Keratinocyte (primary cell): ENCODE data around the gene CCNH. TPM values are rescaled to one million over a fixed set of nuclear protein-coding genes. Genes with fewer than 3 reads are reported as not detected.

Experiments used
- DNase-seq: peaks from one replicate; pipeline ENCODE4 v3.0.0-alpha.2; 2011; ENCODE audit warnings: low read depth, missing footprints, low spot score
- FAIRE-seq: peaks from 2 replicates; lab custom pipeline; 2011; peaks lifted over from hg19 to GRCh38; lab: Jason Lieb, UNC
- H2AFZ ChIP-seq: 2 replicates; pipeline ENCODE4 v1.6.0; 2012; ENCODE audit warnings: low read length, control low read depth, inconsistent platforms; ENCODE audit not compliant: control insufficient read depth
- H3K27ac ChIP-seq: 2 replicates; pipeline ENCODE4 v1.5.1; 2011; ENCODE audit warnings: low read length; ENCODE audit not compliant: control insufficient read depth, insufficient read depth
- H3K27me3 ChIP-seq: 3 replicates; pipeline ENCODE4 v1.6.0; 2011; ENCODE audit warnings: low read length; ENCODE audit not compliant: control insufficient read depth, insufficient read depth; ENCODE audit errors: extremely low read depth
- H3K36me3 ChIP-seq, 2 experiments: 2 replicates in 1 of 2; 3 replicates in 1 of 2; pipeline ENCODE4 v1.5.1; 2011; ENCODE audit warnings: low read length in 2 of 2, mild to moderate bottlenecking in 1 of 2; ENCODE audit not compliant: control insufficient read depth in 2 of 2, insufficient read depth in 2 of 2; ENCODE audit errors: extremely low read depth in 1 of 2
- H3K4me1 ChIP-seq: 3 replicates; pipeline ENCODE4 v1.5.1; 2011; ENCODE audit warnings: low read length; ENCODE audit not compliant: control insufficient read depth, insufficient read depth; ENCODE audit errors: extremely low read depth
- H3K4me2 ChIP-seq: 3 replicates; pipeline ENCODE4 v1.6.0; 2011; ENCODE audit warnings: low read depth, low read length; ENCODE audit not compliant: control insufficient read depth, insufficient read depth; ENCODE audit errors: extremely low read depth
- H3K4me3 ChIP-seq, 3 experiments: fragments of 200-600 bp in 1 of 3; sonication (generic) in 1 of 3; 2 replicates in 2 of 3; 3 replicates in 1 of 3; pipeline ENCODE4 v1.5.1; 2011 to 2016; ENCODE audit warnings: low read length in 3 of 3, mild to moderate bottlenecking in 3 of 3, control low read depth in 2 of 3, inconsistent platforms in 1 of 3, low read depth in 1 of 3, mixed read lengths in 1 of 3, mixed run types in 1 of 3, moderate library complexity in 1 of 3; ENCODE audit not compliant: control insufficient read depth in 2 of 3, insufficient read depth in 2 of 3; ENCODE audit errors: extremely low read depth in 1 of 3
- H3K79me2 ChIP-seq: 2 replicates; pipeline ENCODE4 v1.6.0; 2012; ENCODE audit warnings: low read length; ENCODE audit not compliant: control insufficient read depth, insufficient read depth
- H3K9ac ChIP-seq: 3 replicates; pipeline ENCODE4 v1.6.0; 2011; ENCODE audit warnings: low read length; ENCODE audit not compliant: control insufficient read depth, insufficient read depth; ENCODE audit errors: extremely low read depth
- H3K9me1 ChIP-seq: 3 replicates; pipeline ENCODE4 v1.6.0; 2011; ENCODE audit warnings: low read length; ENCODE audit not compliant: control insufficient read depth, insufficient read depth; ENCODE audit errors: extremely low read depth
- H3K9me3 ChIP-seq: 2 replicates; pipeline ENCODE4 v1.5.1; 2012; ENCODE audit warnings: low read depth, low read length; ENCODE audit not compliant: control insufficient read depth
- H4K20me1 ChIP-seq: 3 replicates; pipeline ENCODE4 v1.6.0; 2011; ENCODE audit warnings: low read length; ENCODE audit not compliant: control insufficient read depth, insufficient read depth; ENCODE audit errors: extremely low read depth
- CTCF ChIP-seq, 3 experiments: IDR thresholded peaks in 1 of 3; conservative IDR thresholded peaks in 1 of 3; optimal IDR thresholded peaks in 1 of 3; 2 replicates in 2 of 3; 3 replicates in 1 of 3; pipeline versions ENCODE3 to v1.5.1; 2011; ENCODE audit warnings: low read length in 3 of 3, mild to moderate bottlenecking in 3 of 3, moderate library complexity in 2 of 3, control low read depth in 1 of 3, inconsistent platforms in 1 of 3; ENCODE audit not compliant: insufficient read depth in 2 of 3; ENCODE audit errors: extremely low read depth in 1 of 3
- EZH2 ChIP-seq: IDR thresholded peaks from one replicate; pipeline ENCODE4 v1.6.1; 2012; ENCODE audit warnings: inconsistent platforms, mild to moderate bottlenecking, low read length, moderate library complexity
- dilution Hi-C: fragments of 300-500 bp; cut with MboI; formaldehyde crosslinking; loops from one replicate; pipeline ENCODE4 v1.7.0; 2020; ENCODE audit warnings: low sequenced_read_pairs; ENCODE audit not compliant: extremely low pct_ligation_motif_present
- polyA plus RNA-seq, 5 experiments: library from polyadenylated mRNA; depleted of rRNA in 3 of 5; stranded (reverse) in 3 of 5; stranded (forward) in 1 of 5; unstranded in 1 of 5; fragments of >200 nt; gene quantifications; 1 replicate in 1 of 5; 2 replicates in 3 of 5; 3 replicates in 1 of 5; pipeline versions ENCODE4 v1.2.1 to v1.2.3, GENCODE V29; 2011 to 2012; ENCODE audit warnings: missing spikeins in 2 of 5, low read depth in 1 of 5, low replicate concordance in 1 of 5

Gene CCNH
- polyA plus RNA-seq, 1 donor (not counting 4 experiments of a cell fraction or from before 2014, with no cell fraction given): 56.5 TPM

- H3K9me1 ChIP-seq: no peaks in the 10 kb centered on the region
- no peaks in the 10 kb centered on the region for H3K4me1 ChIP-seq
- H3K4me2 ChIP-seq: no peak overlapping the region
- DNase-seq: no peak
- no peak for TF ChIP-seq CTCF (optimal IDR thresholded peaks at IDR 0.05 in 1 of 3, IDR thresholded peaks at IDR 0.05 in 1 of 3, conservative IDR thresholded peaks at IDR 0.05 in 1 of 3; ENCODE audit: extremely low read depth in 1 of 3, insufficient read depth in 2 of 3, low read length in 3 of 3)
- no peak for TF ChIP-seq EZH2
- no peak overlapping the region for H2AFZ ChIP-seq
- no peak overlapping the region for H3K27ac ChIP-seq
- FAIRE-seq: no peak
- peaks cover 5 to 8% of the 10 kb centered on the region in 2 experiments for H3K36me3 ChIP-seq
- H3K27me3 ChIP-seq: no peaks in the 10 kb centered on the region
- H3K9ac ChIP-seq: no peak overlapping the region
- dilution Hi-C loops: no loop called here
- H3K9me3 ChIP-seq: no peaks in the 10 kb centered on the region
- H4K20me1 ChIP-seq: no peaks in the 10 kb centered on the region
- no peak overlapping the region for H3K4me3 ChIP-seq
- H3K79me2 ChIP-seq: no peaks in the 10 kb centered on the region
Measured at GRCh38 chr5:87367243-87367642, 45.5 kb downstream of the CCNH start.

- Histone ChIP-seq H3K9me1 (no peaks in the 10 kb centered on the region), H4K20me1 (no peaks in the 10 kb centered on the region), H3K36me3 (peaks cover 3 to 8% of the 10 kb centered on the region in 2 experiments), H3K9ac (no peak overlapping the region), H3K4me1 (no peaks in the 10 kb centered on the region), H3K4me2 (no peak overlapping the region), H3K4me3 (no peak overlapping the region), H3K9me3 (no peaks in the 10 kb centered on the region), H3K27ac (no peak overlapping the region), H3K27me3 (no peaks in the 10 kb centered on the region), H2AFZ (no peak overlapping the region), H3K79me2 (no peaks in the 10 kb centered on the region)
- dilution Hi-C loops: no loop called here
- TF ChIP-seq EZH2 (no peak), CTCF (optimal IDR thresholded peaks at IDR 0.05 in 1 of 3, IDR thresholded peaks at IDR 0.05 in 1 of 3, conservative IDR thresholded peaks at IDR 0.05 in 1 of 3; ENCODE audit: extremely low read depth in 1 of 3, insufficient read depth in 2 of 3, low read length in 3 of 3) (no peak)
- FAIRE-seq: peak; percentile 62
- DNase-seq: no peak
Measured at GRCh38 chr5:87361536-87362213, 51.1 kb downstream of the CCNH start.
